ENCODE results near the gene KLHL41. TPM values are rescaled to one million over a fixed set of nuclear protein-coding genes. Genes with fewer than 3 reads are reported as not detected.

Gene KLHL41
- total RNA-seq, 2 donors from 2014 or later = not detected

Other genes starting within 250 kb of the KLHL41 start
- 1 to 10 TPM in 1 of 2 donors, under 1 TPM in 1; 0.02 to 2.6 TPM for gene LRP2, start 147.2 kb upstream of the KLHL41 start, total RNA-seq
- gene BBS5, start 30.2 kb upstream of the KLHL41 start, total RNA-seq = 1 to 10 TPM; 2.0 to 3.5 TPM
- gene FASTKD1, start 64.2 kb downstream of the KLHL41 start, total RNA-seq = 10 to 100 TPM; 30.4 to 63.3 TPM
- 10 to 100 TPM; 55.3 to 76.8 TPM for gene PPIG, start 74.6 kb downstream of the KLHL41 start, total RNA-seq
- gene CFAP210, start 184.7 kb downstream of the KLHL41 start, total RNA-seq = not detected
- 1 to 10 TPM; 1.4 to 3.4 TPM for gene PHOSPHO2, start 184.8 kb downstream of the KLHL41 start, total RNA-seq
- 1 to 10 TPM; 1.1 to 9.3 TPM for gene KLHL23, start 224.1 kb downstream of the KLHL41 start, total RNA-seq